ENCODE results near the gene LTF. TPM values are rescaled to one million over a fixed set of nuclear protein-coding genes. Genes with fewer than 3 reads are reported as not detected.

Gene LTF
- total and polyA plus RNA-seq, 9 of the 15 experiments (the other 6 are each of a cell fraction or from before 2014, with no cell fraction given): 0.07 TPM; not detected in 8

DNA sequence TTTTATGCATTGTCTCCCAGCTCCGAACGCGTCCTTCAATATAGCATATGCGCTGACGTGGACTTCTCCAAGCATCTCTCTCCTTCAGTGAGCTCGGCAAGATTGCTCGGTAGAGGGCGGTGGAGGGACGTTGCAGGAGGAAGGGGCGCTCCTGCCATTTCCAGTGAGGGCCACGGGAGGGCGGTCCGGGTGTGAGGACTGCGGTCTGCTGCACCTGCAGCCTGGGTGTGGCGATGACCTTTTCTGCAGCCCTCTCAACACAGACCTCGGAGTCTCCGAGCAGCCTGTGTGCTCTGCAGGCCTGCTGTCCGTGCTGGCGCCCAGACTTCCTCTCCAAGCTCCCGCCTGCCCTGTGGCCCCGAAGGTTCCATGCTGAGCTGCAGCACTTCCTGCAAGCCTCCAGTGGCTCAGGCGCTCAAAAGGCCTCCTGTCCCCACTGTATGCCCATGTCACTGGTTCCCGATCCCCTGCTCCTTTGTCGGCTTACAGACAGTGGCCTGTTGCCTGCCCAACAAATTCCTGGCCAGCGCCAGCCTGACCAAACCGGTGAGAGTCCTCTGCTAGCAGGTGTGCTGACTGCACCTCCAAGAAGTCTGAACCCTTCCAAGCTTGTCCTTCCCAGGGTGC is 24.1 kb upstream of the LTF start (continued):
- TF ChIP-seq, protein P1, sequence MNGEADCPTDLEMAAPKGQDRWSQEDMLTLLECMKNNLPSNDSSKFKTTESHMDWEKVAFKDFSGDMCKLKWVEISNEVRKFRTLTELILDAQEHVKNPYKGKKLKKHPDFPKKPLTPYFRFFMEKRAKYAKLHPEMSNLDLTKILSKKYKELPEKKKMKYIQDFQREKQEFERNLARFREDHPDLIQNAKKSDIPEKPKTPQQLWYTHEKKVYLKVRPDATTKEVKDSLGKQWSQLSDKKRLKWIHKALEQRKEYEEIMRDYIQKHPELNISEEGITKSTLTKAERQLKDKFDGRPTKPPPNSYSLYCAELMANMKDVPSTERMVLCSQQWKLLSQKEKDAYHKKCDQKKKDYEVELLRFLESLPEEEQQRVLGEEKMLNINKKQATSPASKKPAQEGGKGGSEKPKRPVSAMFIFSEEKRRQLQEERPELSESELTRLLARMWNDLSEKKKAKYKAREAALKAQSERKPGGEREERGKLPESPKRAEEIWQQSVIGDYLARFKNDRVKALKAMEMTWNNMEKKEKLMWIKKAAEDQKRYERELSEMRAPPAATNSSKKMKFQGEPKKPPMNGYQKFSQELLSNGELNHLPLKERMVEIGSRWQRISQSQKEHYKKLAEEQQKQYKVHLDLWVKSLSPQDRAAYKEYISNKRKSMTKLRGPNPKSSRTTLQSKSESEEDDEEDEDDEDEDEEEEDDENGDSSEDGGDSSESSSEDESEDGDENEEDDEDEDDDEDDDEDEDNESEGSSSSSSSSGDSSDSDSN (IDR thresholded peaks at IDR 0.05; ENCODE audit: borderline replicate concordance in 1 of 2, low read depth in 2 of 2, low read length in 2 of 2): 0 out of 4 replicates have a peak, but pooled peaks of 1 of the 2 experiments have one; percentile 45
- TF ChIP-seq, protein P2, sequence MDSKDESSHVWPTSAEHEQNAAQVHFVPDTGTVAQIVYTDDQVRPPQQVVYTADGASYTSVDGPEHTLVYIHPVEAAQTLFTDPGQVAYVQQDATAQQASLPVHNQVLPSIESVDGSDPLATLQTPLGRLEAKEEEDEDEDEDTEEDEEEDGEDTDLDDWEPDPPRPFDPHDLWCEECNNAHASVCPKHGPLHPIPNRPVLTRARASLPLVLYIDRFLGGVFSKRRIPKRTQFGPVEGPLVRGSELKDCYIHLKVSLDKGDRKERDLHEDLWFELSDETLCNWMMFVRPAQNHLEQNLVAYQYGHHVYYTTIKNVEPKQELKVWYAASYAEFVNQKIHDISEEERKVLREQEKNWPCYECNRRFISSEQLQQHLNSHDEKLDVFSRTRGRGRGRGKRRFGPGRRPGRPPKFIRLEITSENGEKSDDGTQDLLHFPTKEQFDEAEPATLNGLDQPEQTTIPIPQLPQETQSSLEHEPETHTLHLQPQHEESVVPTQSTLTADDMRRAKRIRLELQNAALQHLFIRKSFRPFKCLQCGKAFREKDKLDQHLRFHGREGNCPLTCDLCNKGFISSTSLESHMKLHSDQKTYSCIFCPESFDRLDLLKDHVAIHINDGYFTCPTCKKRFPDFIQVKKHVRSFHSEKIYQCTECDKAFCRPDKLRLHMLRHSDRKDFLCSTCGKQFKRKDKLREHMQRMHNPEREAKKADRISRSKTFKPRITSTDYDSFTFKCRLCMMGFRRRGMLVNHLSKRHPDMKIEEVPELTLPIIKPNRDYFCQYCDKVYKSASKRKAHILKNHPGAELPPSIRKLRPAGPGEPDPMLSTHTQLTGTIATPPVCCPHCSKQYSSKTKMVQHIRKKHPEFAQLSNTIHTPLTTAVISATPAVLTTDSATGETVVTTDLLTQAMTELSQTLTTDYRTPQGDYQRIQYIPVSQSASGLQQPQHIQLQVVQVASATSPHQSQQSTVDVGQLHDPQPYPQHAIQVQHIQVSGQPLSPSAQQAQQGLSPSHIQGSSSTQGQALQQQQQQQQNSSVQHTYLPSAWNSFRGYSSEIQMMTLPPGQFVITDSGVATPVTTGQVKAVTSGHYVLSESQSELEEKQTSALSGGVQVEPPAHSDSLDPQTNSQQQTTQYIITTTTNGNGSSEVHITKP (IDR thresholded peaks at IDR 0.05; ENCODE audit: partially characterized antibody): no peak
- no peak for TF ChIP-seq PTRF (tag; IDR thresholded peaks at IDR 0.05)
- TF ChIP-seq, protein P3, sequence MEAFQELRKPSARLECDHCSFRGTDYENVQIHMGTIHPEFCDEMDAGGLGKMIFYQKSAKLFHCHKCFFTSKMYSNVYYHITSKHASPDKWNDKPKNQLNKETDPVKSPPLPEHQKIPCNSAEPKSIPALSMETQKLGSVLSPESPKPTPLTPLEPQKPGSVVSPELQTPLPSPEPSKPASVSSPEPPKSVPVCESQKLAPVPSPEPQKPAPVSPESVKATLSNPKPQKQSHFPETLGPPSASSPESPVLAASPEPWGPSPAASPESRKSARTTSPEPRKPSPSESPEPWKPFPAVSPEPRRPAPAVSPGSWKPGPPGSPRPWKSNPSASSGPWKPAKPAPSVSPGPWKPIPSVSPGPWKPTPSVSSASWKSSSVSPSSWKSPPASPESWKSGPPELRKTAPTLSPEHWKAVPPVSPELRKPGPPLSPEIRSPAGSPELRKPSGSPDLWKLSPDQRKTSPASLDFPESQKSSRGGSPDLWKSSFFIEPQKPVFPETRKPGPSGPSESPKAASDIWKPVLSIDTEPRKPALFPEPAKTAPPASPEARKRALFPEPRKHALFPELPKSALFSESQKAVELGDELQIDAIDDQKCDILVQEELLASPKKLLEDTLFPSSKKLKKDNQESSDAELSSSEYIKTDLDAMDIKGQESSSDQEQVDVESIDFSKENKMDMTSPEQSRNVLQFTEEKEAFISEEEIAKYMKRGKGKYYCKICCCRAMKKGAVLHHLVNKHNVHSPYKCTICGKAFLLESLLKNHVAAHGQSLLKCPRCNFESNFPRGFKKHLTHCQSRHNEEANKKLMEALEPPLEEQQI (IDR thresholded peaks at IDR 0.05): peak; percentile 59
- TF ChIP-seq TCF7 (IDR thresholded peaks at IDR 0.05; ENCODE audit: borderline replicate concordance): no peak; the same call in 1 of the 2 replicates
- no peak for TF ChIP-seq ZNF253 (CRISPR knock-in tag; conservative IDR thresholded peaks at IDR 0.05)
- no peak for TF ChIP-seq ZNF224 (CRISPR knock-in tag; IDR thresholded peaks at IDR 0.05)
- TF ChIP-seq, protein P4, sequence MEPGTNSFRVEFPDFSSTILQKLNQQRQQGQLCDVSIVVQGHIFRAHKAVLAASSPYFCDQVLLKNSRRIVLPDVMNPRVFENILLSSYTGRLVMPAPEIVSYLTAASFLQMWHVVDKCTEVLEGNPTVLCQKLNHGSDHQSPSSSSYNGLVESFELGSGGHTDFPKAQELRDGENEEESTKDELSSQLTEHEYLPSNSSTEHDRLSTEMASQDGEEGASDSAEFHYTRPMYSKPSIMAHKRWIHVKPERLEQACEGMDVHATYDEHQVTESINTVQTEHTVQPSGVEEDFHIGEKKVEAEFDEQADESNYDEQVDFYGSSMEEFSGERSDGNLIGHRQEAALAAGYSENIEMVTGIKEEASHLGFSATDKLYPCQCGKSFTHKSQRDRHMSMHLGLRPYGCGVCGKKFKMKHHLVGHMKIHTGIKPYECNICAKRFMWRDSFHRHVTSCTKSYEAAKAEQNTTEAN (CRISPR knock-in tag; IDR thresholded peaks at IDR 0.05): no peak
- no peak for TF ChIP-seq ZNF695 (CRISPR knock-in tag; IDR thresholded peaks at IDR 0.05)
- TF ChIP-seq, protein P5, sequence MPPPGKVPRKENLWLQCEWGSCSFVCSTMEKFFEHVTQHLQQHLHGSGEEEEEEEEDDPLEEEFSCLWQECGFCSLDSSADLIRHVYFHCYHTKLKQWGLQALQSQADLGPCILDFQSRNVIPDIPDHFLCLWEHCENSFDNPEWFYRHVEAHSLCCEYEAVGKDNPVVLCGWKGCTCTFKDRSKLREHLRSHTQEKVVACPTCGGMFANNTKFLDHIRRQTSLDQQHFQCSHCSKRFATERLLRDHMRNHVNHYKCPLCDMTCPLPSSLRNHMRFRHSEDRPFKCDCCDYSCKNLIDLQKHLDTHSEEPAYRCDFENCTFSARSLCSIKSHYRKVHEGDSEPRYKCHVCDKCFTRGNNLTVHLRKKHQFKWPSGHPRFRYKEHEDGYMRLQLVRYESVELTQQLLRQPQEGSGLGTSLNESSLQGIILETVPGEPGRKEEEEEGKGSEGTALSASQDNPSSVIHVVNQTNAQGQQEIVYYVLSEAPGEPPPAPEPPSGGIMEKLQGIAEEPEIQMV (tag; conservative IDR thresholded peaks at IDR 0.05; ENCODE audit: low read depth): no peak
- TF ChIP-seq, protein P6, sequence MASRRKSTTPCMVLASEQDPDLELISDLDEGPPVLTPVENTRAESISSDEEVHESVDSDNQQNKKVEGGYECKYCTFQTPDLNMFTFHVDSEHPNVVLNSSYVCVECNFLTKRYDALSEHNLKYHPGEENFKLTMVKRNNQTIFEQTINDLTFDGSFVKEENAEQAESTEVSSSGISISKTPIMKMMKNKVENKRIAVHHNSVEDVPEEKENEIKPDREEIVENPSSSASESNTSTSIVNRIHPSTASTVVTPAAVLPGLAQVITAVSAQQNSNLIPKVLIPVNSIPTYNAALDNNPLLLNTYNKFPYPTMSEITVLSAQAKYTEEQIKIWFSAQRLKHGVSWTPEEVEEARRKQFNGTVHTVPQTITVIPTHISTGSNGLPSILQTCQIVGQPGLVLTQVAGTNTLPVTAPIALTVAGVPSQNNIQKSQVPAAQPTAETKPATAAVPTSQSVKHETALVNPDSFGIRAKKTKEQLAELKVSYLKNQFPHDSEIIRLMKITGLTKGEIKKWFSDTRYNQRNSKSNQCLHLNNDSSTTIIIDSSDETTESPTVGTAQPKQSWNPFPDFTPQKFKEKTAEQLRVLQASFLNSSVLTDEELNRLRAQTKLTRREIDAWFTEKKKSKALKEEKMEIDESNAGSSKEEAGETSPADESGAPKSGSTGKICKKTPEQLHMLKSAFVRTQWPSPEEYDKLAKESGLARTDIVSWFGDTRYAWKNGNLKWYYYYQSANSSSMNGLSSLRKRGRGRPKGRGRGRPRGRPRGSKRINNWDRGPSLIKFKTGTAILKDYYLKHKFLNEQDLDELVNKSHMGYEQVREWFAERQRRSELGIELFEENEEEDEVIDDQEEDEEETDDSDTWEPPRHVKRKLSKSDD (conservative IDR thresholded peaks at IDR 0.05; ENCODE audit: low read length): peak; percentile 68; the same call in 1 of the 2 replicates

Data from K562 (cell line).